HS-27A (cell line): ENCODE data around the gene USF1.
"Not testable (repeated sequence)": the region's sequence is repeated elsewhere in the genome, so short reads cannot be mapped to it uniquely, and the experiment has no call there.

Experiments used
- DNase-seq: peaks from one replicate; pipeline ENCODE4 v3.0.0-alpha.2; 2012; ENCODE audit warnings: low read depth, missing footprints

USF1 gene

GRCh38 chr1:161079436-161080110 lies 33.8 kb upstream of the USF1 start:
- DNase-seq = no peak

GRCh38 chr1:161077426-161077825 lies 31.6 kb upstream of the USF1 start:
- no peak for DNase-seq

- no peak for DNase-seq
Observed at GRCh38 chr1:161076410-161076809, 30.6 kb upstream of the USF1 start.

GRCh38 chr1:161074676-161075368 lies 29.0 kb upstream of the USF1 start:
- DNase-seq = no peak

GRCh38 chr1:161073474-161074121 lies 27.8 kb upstream of the USF1 start:
- DNase-seq = no peak

- DNase-seq = no peak
Observed at GRCh38 chr1:161072751-161073449, 27.1 kb upstream of the USF1 start.

- no peak for DNase-seq
Observed at GRCh38 chr1:161071886-161072371, 26.2 kb upstream of the USF1 start.

- no peak for DNase-seq
Observed at GRCh38 chr1:161070761-161071160, 25.0 kb upstream of the USF1 start.

GRCh38 chr1:161069731-161070270 lies 24.0 kb upstream of the USF1 start, which contains the start of gene ARHGAP30:
TSS of gene ARHGAP30 (minus strand) at chr1:161069891. CDS start at chr1:161069624, 267 bp downstream.
- DNase-seq = no peak

- DNase-seq = no peak
Observed at GRCh38 chr1:161069241-161069640, 23.5 kb upstream of the USF1 start.

- no peak for DNase-seq
Observed at GRCh38 chr1:161068306-161069234, 22.8 kb upstream of the USF1 start.

- no peak for DNase-seq
Observed at GRCh38 chr1:161066694-161067093, 20.9 kb upstream of the USF1 start.

GRCh38 chr1:161065681-161066080 lies 19.9 kb upstream of the USF1 start:
- not testable (repeated sequence) for DNase-seq

GRCh38 chr1:161063936-161064335 lies 18.2 kb upstream of the USF1 start:
- not testable (repeated sequence) for DNase-seq

GRCh38 chr1:161061419-161061818 lies 15.6 kb upstream of the USF1 start:
- DNase-seq = no peak

- DNase-seq = no peak
Observed at GRCh38 chr1:161059293-161059692, 13.5 kb upstream of the USF1 start.

- DNase-seq = no peak
Observed at GRCh38 chr1:161054805-161055204, 9.0 kb upstream of the USF1 start.

GRCh38 chr1:161054232-161054631 lies 8.5 kb upstream of the USF1 start:
- DNase-seq = no peak

- no peak for DNase-seq
Observed at GRCh38 chr1:161052899-161053298, 7.1 kb upstream of the USF1 start.

- no peak for DNase-seq
Observed at GRCh38 chr1:161051219-161051618, 5.4 kb upstream of the USF1 start.
